ENCODE measurements around the gene NUP210. TPM values are rescaled to one million over a fixed set of nuclear protein-coding genes. Genes with fewer than 3 reads are reported as not detected.

The NUP210 gene
- total RNA-seq, 4 donors from 2014 or later = 3.6 to 8.2 (median 4.0) TPM

DNA sequence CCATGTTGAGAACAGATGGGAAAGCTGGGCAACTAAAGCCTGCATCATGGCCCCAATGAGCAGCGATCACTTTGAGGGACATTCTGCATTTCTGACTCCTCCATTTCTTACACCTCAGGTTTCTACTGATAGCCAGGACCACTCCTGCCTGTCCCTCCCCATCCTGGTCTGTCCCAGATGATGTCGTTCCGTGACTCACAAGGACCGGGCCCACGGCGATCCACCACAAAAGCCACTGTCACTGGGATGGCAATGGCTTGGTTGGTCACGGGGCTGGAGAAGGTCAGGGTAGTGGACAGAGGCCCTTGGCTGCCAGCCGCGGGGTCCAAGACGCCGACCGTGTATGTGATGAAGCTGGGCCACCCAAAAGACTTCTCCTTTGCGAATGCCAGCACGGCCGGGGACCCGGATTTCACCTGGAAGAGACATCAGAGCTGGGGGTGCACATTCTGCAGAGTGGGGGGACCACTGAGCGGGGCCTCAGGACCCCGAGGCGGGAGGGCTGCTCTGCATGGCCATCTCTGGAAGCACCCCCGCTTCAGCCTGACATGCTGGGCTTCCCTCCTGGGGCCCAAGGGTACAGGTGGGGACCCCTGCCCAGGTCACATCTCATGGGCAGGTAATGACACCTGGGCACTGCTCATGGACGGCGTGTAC is 100.4 kb downstream of the NUP210 start:
- TF ChIP-seq POLR2A (IDR thresholded peaks at IDR 0.05) = no peak
- TF ChIP-seq, protein P1, sequence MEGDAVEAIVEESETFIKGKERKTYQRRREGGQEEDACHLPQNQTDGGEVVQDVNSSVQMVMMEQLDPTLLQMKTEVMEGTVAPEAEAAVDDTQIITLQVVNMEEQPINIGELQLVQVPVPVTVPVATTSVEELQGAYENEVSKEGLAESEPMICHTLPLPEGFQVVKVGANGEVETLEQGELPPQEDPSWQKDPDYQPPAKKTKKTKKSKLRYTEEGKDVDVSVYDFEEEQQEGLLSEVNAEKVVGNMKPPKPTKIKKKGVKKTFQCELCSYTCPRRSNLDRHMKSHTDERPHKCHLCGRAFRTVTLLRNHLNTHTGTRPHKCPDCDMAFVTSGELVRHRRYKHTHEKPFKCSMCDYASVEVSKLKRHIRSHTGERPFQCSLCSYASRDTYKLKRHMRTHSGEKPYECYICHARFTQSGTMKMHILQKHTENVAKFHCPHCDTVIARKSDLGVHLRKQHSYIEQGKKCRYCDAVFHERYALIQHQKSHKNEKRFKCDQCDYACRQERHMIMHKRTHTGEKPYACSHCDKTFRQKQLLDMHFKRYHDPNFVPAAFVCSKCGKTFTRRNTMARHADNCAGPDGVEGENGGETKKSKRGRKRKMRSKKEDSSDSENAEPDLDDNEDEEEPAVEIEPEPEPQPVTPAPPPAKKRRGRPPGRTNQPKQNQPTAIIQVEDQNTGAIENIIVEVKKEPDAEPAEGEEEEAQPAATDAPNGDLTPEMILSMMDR (IDR thresholded peaks at IDR 0.05) = no peak
- intact Hi-C loops (cut with DNase I; ENCODE audit: low total_unique reads) = no loop called here
- no peak overlapping the region for H3K4me3 ChIP-seq (ENCODE audit: low read depth, poor library complexity, severe bottlenecking)
- DNase-seq (ENCODE audit: low spot score in 2 of 2) = no peak
- WGBS, 2 donors = 96 to 98% methylated on average over 5 to 22 of the region's 22 CpGs

DNA sequence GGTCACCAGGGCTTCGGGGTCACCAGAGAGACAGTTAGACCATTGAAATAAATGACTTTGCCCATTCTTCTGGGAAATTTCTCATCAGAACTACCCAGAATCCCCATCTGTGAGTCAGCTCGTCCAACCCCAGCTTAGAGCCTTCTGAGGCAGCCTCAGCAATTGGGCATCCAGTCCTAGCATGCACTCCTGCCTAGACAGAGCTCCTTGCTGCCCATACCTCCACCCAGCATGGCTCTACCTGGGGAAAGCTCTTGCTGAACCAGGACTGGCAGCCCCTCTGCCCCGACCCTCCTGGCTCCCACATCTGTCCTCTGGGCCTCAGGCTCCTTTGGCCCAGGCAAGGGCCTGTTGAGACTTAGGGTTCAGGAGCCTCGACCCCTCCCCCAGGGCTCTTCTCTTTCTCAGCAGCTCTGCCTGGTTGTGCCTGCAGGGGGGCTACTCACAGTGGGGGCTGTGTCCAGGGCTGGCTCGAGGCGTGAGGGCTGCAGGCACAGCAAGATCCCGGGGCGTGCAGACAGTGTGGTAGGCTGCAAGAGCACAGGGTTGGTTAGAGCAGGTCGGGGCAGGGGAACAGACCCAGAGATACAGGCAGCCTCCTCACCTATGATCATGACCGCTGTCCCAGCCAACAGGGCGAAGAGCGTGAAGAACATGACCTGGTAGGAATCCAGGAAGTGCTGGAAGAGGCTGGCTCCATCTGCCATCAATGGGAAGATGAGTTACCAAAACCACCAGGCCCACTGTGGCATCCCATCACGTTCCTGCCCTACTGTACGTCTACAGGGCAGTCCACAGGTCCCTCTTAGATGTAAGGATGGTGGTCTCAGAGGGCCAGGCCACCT is 101.3 kb downstream of the NUP210 start:
- 80 to 85% methylated on average over 14 of the region's 14 CpGs for WGBS, 2 donors
- intact Hi-C loops (cut with DNase I; ENCODE audit: low total_unique reads) = no loop called here

DNA sequence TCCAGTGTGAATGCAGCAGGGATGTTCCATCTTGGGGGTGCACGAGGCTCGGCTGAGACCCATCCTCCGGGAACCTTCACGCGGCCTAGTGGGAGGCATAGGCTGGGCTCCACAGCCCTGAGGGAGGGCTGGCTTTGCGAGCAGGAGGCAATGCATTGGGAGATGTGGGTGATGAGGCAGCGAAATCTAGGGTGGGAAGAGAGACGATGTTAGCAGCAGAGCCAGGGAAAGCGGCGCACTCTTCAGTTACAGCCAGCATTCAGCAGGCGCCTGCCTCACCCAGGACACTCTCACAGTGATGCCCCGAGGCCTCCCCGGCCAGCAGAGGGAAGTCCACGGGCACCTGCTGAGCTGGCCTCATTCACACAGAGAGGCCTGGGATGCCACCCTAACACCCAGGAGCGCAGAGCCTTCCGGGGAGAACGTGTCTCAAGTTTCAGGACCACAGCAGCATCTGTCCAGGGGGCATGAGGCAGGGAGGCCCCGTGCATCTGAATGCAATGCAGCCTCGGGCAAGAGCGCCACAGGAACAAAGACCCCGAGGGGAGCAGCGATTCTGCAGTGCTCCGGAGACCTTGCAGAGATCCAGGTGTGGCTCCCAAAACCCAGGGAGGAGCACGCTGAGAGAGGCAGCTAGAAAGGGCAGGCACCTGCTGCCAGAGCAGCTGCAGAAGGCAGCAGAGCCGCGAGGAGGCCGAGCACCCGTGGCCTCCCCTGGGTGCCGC is 102.4 kb downstream of the NUP210 start:
- no peak overlapping the region for H3K4me3 ChIP-seq (ENCODE audit: low read depth, poor library complexity, severe bottlenecking)
- no peak for DNase-seq (ENCODE audit: low spot score in 2 of 2)
- intact Hi-C loops (cut with DNase I; ENCODE audit: low total_unique reads) = no loop called here
- TF ChIP-seq POLR2A (IDR thresholded peaks at IDR 0.05) = no peak
- TF ChIP-seq, protein P1 (IDR thresholded peaks at IDR 0.05) = no peak
- 88 to 89% methylated on average over 21 to 26 of the region's 29 CpGs for WGBS, 2 donors

More for the DNA sequence above, 101.3 kb downstream of the NUP210 start:
- no peak for DNase-seq (ENCODE audit: low spot score in 2 of 2)
- no peak for TF ChIP-seq POLR2A (IDR thresholded peaks at IDR 0.05)
- TF ChIP-seq, protein P1 (IDR thresholded peaks at IDR 0.05) = no peak
- H3K4me3 ChIP-seq (ENCODE audit: low read depth, poor library complexity, severe bottlenecking) = no peak overlapping the region

DNA sequence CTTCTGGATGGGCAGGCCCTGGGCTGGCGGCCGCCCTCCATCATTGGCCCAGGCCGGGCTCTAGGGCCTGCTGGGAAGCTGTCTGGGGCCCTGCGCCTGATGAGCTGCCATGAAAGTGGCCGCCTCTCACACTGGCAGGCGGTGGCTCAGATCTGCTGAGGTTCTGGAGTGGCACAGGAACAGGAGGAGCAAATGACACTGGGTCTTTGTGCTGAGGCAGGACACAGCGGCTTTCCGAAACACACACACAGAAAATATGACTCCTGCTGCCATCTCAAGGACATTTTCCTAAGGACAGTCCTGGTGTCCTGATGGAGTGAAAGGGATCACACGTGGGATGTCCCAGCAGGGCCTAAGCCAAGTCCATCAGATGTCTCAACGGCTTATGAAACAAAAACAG is 103.5 kb downstream of the NUP210 start:
- intact Hi-C loops (cut with DNase I; ENCODE audit: low total_unique reads) = no loop called here
- H3K4me3 ChIP-seq (ENCODE audit: low read depth, poor library complexity, severe bottlenecking) = no peak overlapping the region
- no peak for DNase-seq (ENCODE audit: low spot score in 2 of 2)
- TF ChIP-seq, protein P1 (IDR thresholded peaks at IDR 0.05) = no peak
- no peak for TF ChIP-seq POLR2A (IDR thresholded peaks at IDR 0.05)
- WGBS, 2 donors = 91 to 97% methylated on average over 10 of the region's 10 CpGs

DNA sequence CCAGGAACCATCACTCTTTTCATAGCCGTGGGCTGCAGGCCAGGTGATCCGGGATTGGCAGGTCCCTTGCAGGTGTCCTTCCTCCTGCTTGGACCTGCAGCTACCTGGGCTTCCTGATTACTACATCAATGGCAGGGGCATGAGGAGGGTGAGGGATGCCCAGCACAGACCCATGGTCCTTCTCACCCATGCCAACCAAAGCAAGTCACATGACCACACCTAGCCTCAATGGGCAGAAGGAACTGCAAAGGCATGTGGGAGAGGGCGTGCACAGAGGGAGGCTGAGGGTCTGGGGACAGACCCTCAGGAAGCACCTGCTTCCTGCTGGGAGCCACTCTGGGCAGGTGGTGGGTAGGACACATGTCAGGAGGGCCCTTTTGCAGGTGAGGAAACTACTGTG is 105.2 kb downstream of the NUP210 start:
- WGBS, 2 donors = 91 to 97% methylated on average over 3 of the region's 3 CpGs
- no peak for DNase-seq (ENCODE audit: low spot score in 2 of 2)
- intact Hi-C loops (cut with DNase I; ENCODE audit: low total_unique reads) = no loop called here
- no peak overlapping the region for H3K4me3 ChIP-seq (ENCODE audit: low read depth, poor library complexity, severe bottlenecking)
- TF ChIP-seq, protein P1 (IDR thresholded peaks at IDR 0.05) = no peak
- no peak for TF ChIP-seq POLR2A (IDR thresholded peaks at IDR 0.05)

Data from lower leg skin (tissue), 4 donors.